GM20000 (cell line): Measurements from ENCODE around the gene CHN2.

Source experiments
- DNase-seq: peaks from one replicate; pipeline ENCODE4 v3.0.0; 2012; ENCODE audit warnings: low spot score
- TF ChIP-seq, protein P1 (sequence below): IDR thresholded peaks from 2 replicates; pipeline ENCODE4 v1.5.1; 2012; ENCODE audit warnings: mild to moderate bottlenecking, control low read depth; ENCODE audit errors: extremely low read depth, missing control alignments

CHN2 gene

DNA sequence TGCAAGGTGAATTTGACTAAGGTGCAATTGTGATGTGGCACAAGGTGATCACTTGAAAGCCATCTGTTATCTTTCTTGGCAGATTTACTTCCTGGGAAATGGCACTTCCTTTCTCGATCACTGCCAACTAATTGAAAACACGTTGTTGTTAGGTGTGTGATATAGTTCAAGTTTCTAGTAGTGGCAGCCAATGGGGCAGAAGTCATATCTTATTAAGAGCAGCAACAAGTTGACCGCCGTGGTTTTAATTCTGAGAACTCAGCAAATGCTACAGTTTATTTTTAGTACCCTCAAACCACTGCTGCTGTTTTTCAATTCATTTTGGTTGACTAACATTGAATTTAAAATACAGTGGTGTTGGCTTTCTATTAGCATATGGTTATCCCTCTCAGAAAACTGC, 1.6 kb downstream of the CHN2 start:
- TF ChIP-seq, protein P1, sequence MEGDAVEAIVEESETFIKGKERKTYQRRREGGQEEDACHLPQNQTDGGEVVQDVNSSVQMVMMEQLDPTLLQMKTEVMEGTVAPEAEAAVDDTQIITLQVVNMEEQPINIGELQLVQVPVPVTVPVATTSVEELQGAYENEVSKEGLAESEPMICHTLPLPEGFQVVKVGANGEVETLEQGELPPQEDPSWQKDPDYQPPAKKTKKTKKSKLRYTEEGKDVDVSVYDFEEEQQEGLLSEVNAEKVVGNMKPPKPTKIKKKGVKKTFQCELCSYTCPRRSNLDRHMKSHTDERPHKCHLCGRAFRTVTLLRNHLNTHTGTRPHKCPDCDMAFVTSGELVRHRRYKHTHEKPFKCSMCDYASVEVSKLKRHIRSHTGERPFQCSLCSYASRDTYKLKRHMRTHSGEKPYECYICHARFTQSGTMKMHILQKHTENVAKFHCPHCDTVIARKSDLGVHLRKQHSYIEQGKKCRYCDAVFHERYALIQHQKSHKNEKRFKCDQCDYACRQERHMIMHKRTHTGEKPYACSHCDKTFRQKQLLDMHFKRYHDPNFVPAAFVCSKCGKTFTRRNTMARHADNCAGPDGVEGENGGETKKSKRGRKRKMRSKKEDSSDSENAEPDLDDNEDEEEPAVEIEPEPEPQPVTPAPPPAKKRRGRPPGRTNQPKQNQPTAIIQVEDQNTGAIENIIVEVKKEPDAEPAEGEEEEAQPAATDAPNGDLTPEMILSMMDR = no peak
- DNase-seq = no peak

DNA sequence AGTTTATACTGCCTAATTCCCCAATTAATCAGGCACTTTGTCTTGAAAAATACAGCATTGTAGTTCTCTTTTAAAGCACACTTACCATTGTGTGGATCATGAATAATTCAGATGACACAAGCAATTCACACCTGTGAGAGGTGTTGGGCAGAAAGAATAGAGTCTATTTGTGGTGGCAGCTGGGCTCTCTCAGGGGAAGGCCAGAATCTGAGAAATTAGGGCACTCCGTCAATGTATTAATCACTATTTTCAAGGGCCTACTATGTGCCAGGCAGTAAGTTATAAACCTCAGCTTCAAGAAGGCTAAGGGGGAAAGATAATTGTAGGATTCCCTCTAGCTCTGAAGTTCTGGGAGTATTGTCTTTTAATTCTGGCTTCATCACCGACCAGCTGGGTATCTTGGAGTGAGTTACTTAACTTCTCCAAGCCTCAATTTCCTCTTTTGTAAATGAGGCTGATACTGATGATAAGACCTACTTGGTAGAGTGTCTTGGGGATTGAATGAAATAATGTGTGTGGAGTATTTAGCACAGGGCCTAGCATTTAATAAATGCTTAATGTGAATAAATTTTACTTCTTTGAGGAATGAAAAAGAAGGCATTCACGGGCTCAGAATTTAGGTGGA, 2.5 kb downstream of the CHN2 start:
- DNase-seq = no peak
- TF ChIP-seq, protein P1 = no peak

DNA sequence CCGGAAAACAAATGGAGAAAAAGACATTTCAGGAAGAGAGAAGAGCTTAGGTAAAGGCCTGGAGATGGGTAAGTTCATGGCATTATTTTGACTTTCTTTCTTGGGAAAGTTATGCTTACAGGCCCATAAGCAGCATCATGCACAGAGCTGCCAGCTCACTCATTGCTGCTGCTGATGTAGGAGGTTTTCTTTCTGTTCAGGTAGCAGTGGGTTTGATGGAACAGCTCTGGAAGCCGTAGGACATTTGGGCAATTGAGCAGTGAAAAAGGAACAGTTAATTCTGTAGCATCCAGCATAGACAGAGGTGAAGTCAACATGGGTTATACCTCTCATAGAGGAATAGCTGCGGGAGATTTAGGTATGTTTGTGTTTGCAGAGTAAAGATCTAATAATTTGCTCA, 3.3 kb downstream of the CHN2 start:
- no peak for DNase-seq
- TF ChIP-seq, protein P1 = no peak

DNA sequence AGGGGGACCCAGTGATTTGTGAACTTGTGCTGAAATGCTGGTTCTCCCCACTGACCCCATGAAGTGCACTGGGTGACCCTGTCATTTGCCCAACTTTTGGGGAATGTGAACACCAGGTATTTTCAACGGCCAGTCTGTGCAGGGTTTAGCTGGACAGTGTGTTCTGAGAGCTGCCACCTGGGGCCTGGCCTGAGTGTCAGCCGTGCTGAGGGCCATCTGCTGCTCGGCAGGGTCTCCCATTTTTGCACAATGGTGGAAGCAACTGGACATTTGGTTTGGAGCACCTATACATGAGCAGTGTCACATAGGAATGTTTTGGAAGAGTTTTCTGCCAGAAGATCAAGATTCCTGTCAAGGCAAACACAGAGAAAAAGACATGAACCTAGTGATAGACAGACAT, 5.2 kb downstream of the CHN2 start:
- no peak for DNase-seq
- TF ChIP-seq, protein P1 = no peak

DNA sequence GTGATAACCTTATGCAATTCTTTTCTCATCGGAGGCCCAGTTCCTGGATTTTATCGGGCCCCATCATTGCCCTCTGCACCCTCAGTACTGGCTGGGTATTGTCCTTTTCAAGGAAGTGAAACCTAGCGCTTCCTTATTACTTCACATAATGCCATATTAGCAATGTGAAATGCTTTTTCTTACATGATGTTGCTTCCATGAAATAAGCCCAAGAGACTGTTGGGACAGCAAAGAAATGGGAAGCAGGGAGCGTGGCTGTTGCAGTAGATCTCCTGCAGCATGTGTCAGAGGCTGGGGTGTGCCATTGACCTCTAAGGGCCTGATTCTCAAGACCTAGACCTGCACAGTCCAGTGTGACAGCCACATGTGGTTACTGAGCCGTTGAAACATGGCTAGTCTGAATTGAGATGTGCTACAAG, 8.1 kb downstream of the CHN2 start:
- TF ChIP-seq, protein P1 = no peak
- no peak for DNase-seq

DNA sequence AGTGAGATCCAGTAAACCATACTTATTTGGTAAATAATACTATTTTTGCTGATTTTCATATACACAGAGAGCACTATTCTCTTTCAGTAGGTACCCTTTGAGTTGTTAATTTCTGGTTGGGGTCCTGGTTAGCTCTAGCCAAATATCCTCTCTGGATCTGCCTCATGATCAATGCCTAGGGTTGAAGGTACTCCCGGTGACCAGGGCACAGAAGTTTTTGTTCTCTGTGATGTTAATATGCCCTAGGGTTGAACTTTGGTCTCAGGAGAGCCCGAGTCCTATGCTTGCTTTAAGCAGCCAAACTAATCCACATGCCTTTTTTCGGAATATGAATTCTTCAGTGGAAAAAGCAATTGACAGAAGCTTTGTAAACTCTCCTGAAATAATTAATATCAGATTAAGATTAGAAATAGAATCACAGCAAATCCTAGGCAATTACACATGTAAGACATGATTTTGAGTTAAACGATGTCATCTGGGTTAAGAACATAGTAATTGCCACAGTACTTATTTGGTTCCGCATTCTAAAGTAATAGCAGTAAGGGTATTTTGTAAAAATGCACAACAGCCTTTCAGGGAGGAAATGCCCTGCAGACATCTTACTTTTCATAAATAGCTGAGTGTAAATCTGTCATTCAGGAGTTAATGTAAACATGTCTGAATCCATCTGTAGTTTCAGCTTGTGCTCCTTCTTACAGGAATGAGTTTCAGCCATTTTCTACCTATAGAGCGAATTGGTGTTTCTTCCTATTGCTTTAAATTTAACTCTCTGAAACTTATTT, 10.1 kb downstream of the CHN2 start:
- no peak for DNase-seq
- TF ChIP-seq, protein P1 = no peak

DNA sequence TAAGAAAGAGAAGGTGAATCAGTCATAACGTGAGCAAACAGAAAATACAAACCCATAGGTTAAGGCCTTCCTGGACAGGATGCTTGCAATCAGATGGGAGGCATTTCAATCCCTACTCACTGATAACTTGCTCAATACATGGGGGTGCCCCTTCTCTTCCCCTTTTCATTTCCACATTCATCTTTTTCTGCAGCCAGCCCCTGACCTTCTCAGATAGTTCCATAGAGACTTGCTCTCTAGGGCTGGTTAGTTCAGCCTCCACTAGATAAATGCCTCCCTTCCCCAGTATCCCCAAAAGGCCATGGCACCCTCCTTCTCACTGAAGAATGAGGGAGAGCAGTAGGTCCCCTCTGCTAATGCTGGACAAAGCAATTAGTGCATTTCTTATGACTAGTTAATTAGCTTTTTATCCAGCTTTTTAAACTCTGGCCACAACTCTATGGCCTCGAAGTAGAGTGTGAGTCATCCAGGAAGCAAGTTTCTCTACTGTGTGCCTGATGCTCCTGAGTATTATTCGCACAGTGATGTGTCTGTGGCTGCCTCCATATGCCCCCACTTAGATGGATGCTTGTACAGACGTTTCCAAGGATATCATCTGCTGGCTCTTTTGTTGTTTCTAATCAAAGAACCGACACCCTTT, 12.7 kb downstream of the CHN2 start:
- TF ChIP-seq, protein P1 = no peak
- no peak for DNase-seq
